Fibroblast of lung (primary cell): ENCODE results near the gene ARHGEF10L.

Source experiments
- EZH2 ChIP-seq: IDR thresholded peaks from 2 replicates; pipeline ENCODE4 v1.5.1; 2012; ENCODE audit warnings: low read length, control low read depth, mild to moderate bottlenecking; ENCODE audit errors: missing control alignments
- TF ChIP-seq, protein P1 (sequence below), 2 donors: IDR thresholded peaks in 1 of 2; conservative IDR thresholded peaks in 1 of 2; 1 replicate in 1 of 2; 2 replicates in 1 of 2; pipeline ENCODE4 v1.5.1; 2011 to 2012; ENCODE audit warnings: low read length in 2 of 2, control low read depth in 1 of 2, inconsistent platforms in 1 of 2, low read depth in 1 of 2, mild to moderate bottlenecking in 1 of 2

DNA sequence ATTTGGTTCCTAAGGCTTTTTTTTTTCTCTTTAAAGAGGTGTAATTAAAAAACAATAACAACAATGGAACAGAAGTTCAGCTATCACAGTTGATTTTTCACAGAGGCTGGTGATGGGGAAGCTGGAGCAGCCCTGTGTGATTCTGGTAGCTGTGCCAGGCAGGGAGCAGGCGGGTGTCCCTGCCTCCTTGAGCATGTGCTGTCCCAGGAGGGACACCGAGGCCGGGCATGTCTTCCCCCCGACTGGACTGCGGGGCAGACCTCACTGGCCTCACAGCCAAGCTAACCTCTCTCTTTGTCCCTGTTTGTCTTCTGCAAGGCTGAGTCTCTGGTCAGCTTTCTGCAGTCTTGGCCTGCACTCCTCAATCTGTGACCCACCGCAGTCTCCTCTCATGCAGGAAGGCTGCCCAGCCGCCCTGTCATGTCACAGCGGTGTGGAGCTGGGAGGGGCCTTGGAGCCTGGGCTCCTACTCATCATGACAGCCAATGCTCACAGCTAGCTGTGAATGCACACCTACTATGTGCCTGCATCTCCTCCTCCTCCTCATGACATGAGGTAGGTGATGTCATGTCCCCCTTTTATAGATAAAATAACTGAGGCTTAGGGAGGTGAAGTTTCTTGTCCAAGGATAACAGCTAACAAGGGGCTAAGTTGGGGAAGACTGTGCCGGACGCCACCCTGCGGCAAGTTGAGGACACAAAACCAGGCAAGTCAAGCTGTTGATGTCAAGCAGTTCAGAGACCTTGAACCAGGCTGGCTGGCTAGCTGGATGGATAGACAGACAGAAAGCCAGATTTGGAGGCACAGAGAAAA is 205.4 kb downstream of the ARHGEF10L start:
- TF ChIP-seq EZH2 = no peak
- TF ChIP-seq, protein P1, sequence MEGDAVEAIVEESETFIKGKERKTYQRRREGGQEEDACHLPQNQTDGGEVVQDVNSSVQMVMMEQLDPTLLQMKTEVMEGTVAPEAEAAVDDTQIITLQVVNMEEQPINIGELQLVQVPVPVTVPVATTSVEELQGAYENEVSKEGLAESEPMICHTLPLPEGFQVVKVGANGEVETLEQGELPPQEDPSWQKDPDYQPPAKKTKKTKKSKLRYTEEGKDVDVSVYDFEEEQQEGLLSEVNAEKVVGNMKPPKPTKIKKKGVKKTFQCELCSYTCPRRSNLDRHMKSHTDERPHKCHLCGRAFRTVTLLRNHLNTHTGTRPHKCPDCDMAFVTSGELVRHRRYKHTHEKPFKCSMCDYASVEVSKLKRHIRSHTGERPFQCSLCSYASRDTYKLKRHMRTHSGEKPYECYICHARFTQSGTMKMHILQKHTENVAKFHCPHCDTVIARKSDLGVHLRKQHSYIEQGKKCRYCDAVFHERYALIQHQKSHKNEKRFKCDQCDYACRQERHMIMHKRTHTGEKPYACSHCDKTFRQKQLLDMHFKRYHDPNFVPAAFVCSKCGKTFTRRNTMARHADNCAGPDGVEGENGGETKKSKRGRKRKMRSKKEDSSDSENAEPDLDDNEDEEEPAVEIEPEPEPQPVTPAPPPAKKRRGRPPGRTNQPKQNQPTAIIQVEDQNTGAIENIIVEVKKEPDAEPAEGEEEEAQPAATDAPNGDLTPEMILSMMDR (conservative IDR thresholded peaks at IDR 0.05 in 1 of 2, IDR thresholded peaks at IDR 0.05 in 1 of 2; ENCODE audit: low read depth in 1 of 2, low read length in 2 of 2) = no peak
